B cell (primary cell): ENCODE results near the gene CFAP61. TPM values are rescaled to one million over a fixed set of nuclear protein-coding genes. Genes with fewer than 3 reads are reported as not detected.

Source experiments
- ATAC-seq: fragments of 200-7000 bp; cut with Tn5 transposase; one replicate; pipeline ENCODE4 v1.10.0; 2021; ENCODE audit warnings: low read depth, mild to moderate bottlenecking, moderate number of reproducible peaks, moderate library complexity
- CTCF ChIA-PET: fragments of 350-600 bp; sonication (Branson Sonifier 250); formaldehyde crosslinking; loops from one replicate; lab custom pipeline; 2021; ENCODE audit warnings: antibody characterized with exemption, inconsistent platforms; lab: Charles Lee
- POLR2A ChIA-PET: fragments of 350-600 bp; sonication (Branson Sonifier 250); formaldehyde crosslinking; loops from one replicate; lab custom pipeline; 2021; ENCODE audit warnings: antibody characterized with exemption; lab: Charles Lee
- DNase-seq: peaks from one replicate; pipeline ENCODE4 v3.0.0; 2013
- H2AFZ ChIP-seq: 2 replicates; pipeline ENCODE4 v1.6.1; 2012; ENCODE audit warnings: mild to moderate bottlenecking, low read depth, low read length; ENCODE audit not compliant: insufficient read depth, poor library complexity, severe bottlenecking
- H3K27ac ChIP-seq, 2 donors: 1 replicate in 1 of 2; 2 replicates in 1 of 2; pipeline ENCODE4 v1.5.1; 2012 to 2013; ENCODE audit warnings: low read length in 2 of 2, mild to moderate bottlenecking in 2 of 2, moderate library complexity in 1 of 2
- H3K27me3 ChIP-seq, 4 experiments: fragments of 200-600 bp in 1 of 4; sonication (generic) in 1 of 4; replicated peaks in 1 of 4; 1 replicate in 2 of 4; 2 replicates in 2 of 4; pipeline versions ENCODE4 v1.6.1 to v1.7.0; 2013 to 2016; ENCODE audit warnings: low read length in 3 of 4, mild to moderate bottlenecking in 2 of 4, mixed read lengths in 1 of 4, moderate library complexity in 1 of 4; ENCODE audit not compliant: insufficient read depth in 4 of 4, control insufficient read depth in 3 of 4; ENCODE audit errors: control extremely low read depth in 1 of 4
- H3K36me3 ChIP-seq, 2 experiments: replicated peaks in 1 of 2; 1 replicate in 1 of 2; 2 replicates in 1 of 2; pipeline versions ENCODE4 v1.6.1 to v1.7.1; 2013; ENCODE audit warnings: low read length in 1 of 2; ENCODE audit not compliant: insufficient read depth in 2 of 2, control insufficient read depth in 1 of 2; ENCODE audit errors: control extremely low read depth in 1 of 2, extremely low read depth in 1 of 2
- H3K4me1 ChIP-seq, 2 donors: fragments of 200-600 bp in 1 of 2; sonication (generic) in 1 of 2; 1 replicate in 1 of 2; 2 replicates in 1 of 2; pipeline versions ENCODE4 v1.5.1 to v1.6.1; 2013 to 2017; ENCODE audit warnings: low read length in 2 of 2; ENCODE audit not compliant: control insufficient read depth in 2 of 2, insufficient read depth in 2 of 2
- H3K4me2 ChIP-seq: replicated peaks from 2 replicates; pipeline ENCODE3; 2012; ENCODE audit warnings: mild to moderate bottlenecking, low read depth, low read length; ENCODE audit not compliant: poor library complexity, severe bottlenecking
- H3K4me3 ChIP-seq, 5 experiments: fragments of 200-600 bp in 1 of 5; sonication (generic) in 1 of 5; 1 replicate in 3 of 5; 2 replicates in 2 of 5; pipeline versions ENCODE4 v1.5.1 to v1.7.0; 2011 to 2016; ENCODE audit warnings: low read length in 4 of 5, mild to moderate bottlenecking in 4 of 5, low read depth in 2 of 5, control low read depth in 1 of 5, moderate library complexity in 1 of 5; ENCODE audit not compliant: insufficient read depth in 1 of 5; ENCODE audit errors: control extremely low read depth in 1 of 5, extremely low read depth in 1 of 5
- H3K79me2 ChIP-seq: fragments of 200-600 bp; sonication (generic); one replicate; pipeline ENCODE4 v1.6.0; 2016; ENCODE audit warnings: low read length; ENCODE audit not compliant: control insufficient read depth, insufficient read depth
- H3K9ac ChIP-seq: fragments of 200-600 bp; sonication (generic); 2 replicates; pipeline ENCODE4 v1.6.1; 2017; ENCODE audit warnings: mild to moderate bottlenecking, low read length, moderate library complexity
- H3K9me3 ChIP-seq, 3 donors: one replicate each; pipeline versions ENCODE4 v1.6.1 to v1.7.1; 2013; ENCODE audit warnings: low read length in 2 of 3; ENCODE audit not compliant: control insufficient read depth in 2 of 3, insufficient read depth in 1 of 3; ENCODE audit errors: control extremely low read depth in 1 of 3
- H4K20me1 ChIP-seq: 2 replicates; pipeline ENCODE4 v1.6.0; 2012; ENCODE audit warnings: mild to moderate bottlenecking, low read length; ENCODE audit not compliant: insufficient read depth, control insufficient read depth, poor library complexity, severe bottlenecking
- H3K27ac Mint-ChIP-seq: one replicate; pipeline ENCODE4 v1.8.0; 2021; ENCODE audit warnings: mixed read lengths
- H3K27me3 Mint-ChIP-seq: one replicate; pipeline ENCODE4 v1.8.0; 2021; ENCODE audit warnings: mixed read lengths
- H3K4me1 Mint-ChIP-seq: one replicate; pipeline ENCODE4 v1.8.0; 2021; ENCODE audit warnings: mixed read lengths
- H3K4me3 Mint-ChIP-seq: one replicate; pipeline ENCODE4 v1.8.0; 2021; ENCODE audit warnings: mixed read lengths
- H3K9me3 Mint-ChIP-seq: one replicate; pipeline ENCODE4 v1.8.0; 2022; ENCODE audit warnings: mixed read lengths; ENCODE audit not compliant: insufficient read depth
- EZH2 ChIP-seq: IDR thresholded peaks from 2 replicates; pipeline ENCODE4 v1.6.1; 2012; ENCODE audit warnings: borderline replicate concordance, low read depth, mild to moderate bottlenecking, moderate library complexity, low read length; ENCODE audit not compliant: insufficient read depth, poor library complexity, severe bottlenecking
- WGBS: methylation state at CpG from one replicate; pipeline ENCODE4 v1.1.5; 2013; ENCODE audit warnings: missing lambda C conversion rate; ENCODE audit not compliant: insufficient coverage; 5-methylcytosine and 5-hydroxymethylcytosine counted together
- intact Hi-C: fragments of 100-400 bp; cut with micrococcal nuclease; formaldehyde crosslinking; loops from one replicate; pipeline ENCODE4 v1.10.0; 2022
- polyA minus RNA-seq: library from RNA; depleted of rRNA, polyadenylated mRNA; stranded (reverse); fragments of >200 nt; gene quantifications from 2 replicates; pipeline ENCODE4 v1.2.3, GENCODE V29; 2012
- polyA plus RNA-seq: library from polyadenylated mRNA; depleted of rRNA; stranded (reverse); fragments of >200 nt; gene quantifications from 2 replicates; pipeline ENCODE4 v1.2.3, GENCODE V29; 2012
- total RNA-seq, 2 donors: library from RNA; stranded (reverse); fragments of 120-200 nt in 1 of 2; gene quantifications; 1 replicate in 1 of 2; 2 replicates in 1 of 2; pipeline versions ENCODE4 v1.2.3 to v1.2.4, GENCODE V29; 2013 to 2022
- TF ChIP-seq, protein P1 (sequence below): fragments of 200-600 bp; IDR thresholded peaks from one replicate; pipeline ENCODE4 v1.8.0; 2022; ENCODE audit warnings: antibody characterized with exemption, mild to moderate bottlenecking

The CFAP61 gene, protein sequence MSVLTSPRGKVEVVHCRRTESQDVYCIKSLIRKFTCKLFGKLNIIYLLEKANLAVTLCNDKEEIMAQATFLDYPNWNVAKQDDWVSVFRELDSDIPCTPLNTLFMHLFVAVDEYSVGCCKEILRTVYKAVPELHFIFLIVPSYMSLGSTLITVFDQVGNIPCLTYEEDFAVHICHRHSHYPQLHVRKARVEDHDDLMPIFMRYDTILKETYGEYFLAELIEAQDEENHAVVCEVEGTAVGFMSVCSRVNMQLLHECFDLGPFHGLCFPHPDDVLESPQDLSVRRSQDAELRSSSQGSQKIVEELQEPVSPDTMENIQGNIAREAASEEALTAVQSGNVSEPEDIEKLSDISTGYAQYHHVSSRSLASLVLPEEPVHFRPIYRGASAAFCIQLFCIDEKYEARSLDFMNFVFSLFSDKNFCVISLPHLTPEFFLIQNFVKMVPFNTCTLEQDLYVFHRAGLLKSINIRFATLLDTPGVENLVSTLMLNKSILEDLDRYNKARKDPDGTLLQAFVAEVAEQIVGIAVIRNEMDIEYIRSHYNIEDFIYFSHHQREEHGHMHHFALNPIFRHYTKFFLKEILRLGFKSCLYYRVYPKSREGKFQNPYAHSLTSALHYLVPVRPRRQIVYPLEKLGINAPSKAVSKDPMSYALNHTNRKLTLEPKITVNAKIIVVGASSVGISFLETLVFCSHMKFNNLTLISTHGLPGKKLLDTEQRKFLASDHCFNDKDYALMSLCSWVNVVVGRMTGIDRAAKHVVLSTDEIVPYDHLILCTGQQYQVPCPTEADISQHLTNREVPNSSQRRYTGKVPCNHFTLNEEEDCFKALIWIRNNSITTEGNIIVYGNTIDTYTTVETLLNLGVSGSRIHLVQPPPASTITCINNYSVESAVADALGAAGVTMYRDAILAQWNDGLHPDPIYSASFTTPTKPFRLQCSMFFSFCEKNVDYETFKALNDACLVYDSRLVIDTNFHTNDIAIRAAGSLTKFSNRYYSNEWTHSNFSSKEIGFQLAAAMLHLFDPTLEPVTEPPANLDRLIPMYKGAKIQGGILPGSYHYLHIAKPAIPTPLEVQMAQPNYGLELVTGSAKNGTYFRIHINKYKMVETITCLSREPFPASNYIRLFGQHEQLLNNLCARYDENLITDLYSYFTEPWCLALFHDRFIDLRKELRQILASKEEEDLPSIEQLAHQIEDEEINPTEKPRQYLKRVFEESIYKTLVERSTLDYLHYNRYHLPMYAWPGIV
- total RNA-seq (not detected in 2 replicates), polyA plus RNA-seq (not detected in 2 replicates), polyA minus RNA-seq (not detected in 2 replicates)
- 0.05 TPM for total RNA-seq (2013)

DNA sequence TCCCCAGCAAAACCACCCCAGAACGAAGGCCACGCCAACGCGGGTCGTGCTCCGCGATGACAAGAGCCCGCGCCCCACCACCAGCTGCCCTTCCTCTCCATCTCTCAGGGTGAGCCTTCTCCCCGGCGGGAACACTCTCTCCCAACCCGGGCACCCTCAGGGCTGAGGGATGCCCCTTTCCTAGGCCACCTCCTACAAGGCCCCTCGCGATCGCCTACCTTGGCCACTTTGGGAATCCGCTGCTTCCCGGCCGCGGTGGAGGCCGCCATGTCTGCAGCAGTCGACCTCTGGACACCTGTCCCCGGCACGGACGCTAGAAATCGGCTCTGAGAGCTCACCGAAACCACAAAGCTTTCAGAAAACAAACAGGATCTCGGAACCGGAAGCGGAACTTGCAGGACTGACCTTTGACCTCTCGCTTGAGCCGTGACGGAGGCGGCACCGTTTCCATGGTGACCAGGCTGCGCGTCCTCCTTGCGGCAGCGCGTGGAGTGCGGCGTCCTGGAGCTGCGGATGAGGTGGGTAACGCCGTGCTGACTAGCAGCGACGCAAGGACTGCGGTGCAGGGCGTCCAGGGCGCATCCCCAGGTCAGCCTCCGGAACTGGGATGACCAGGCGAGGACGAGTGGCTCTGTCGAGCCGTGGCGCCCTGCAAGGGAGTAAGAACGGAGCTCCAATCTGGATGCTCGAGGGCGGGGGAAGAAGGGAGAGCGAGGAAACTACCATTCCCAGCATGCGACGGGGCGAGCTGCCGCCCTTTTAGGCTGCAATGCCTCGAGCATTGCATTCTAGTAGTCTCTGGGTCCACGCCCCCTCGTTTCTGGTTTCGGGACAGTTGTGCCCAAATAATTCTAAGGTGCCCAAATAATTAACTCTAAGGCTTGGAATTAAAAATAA is at the start of gene CFAP61, which contains the start of gene CRNKL1:
Gene CFAP61 (plus strand): TSS at position 459 of the 897 bp plus-strand sequence. CDS start 4,122 bp downstream, outside the sequence.
Gene CRNKL1 (minus strand): TSS at position 393 of the 897 bp plus-strand sequence. CDS start 124 bp downstream, at position 269.
- TF ChIP-seq, protein P1, sequence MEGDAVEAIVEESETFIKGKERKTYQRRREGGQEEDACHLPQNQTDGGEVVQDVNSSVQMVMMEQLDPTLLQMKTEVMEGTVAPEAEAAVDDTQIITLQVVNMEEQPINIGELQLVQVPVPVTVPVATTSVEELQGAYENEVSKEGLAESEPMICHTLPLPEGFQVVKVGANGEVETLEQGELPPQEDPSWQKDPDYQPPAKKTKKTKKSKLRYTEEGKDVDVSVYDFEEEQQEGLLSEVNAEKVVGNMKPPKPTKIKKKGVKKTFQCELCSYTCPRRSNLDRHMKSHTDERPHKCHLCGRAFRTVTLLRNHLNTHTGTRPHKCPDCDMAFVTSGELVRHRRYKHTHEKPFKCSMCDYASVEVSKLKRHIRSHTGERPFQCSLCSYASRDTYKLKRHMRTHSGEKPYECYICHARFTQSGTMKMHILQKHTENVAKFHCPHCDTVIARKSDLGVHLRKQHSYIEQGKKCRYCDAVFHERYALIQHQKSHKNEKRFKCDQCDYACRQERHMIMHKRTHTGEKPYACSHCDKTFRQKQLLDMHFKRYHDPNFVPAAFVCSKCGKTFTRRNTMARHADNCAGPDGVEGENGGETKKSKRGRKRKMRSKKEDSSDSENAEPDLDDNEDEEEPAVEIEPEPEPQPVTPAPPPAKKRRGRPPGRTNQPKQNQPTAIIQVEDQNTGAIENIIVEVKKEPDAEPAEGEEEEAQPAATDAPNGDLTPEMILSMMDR, result no peak
- no peak for TF ChIP-seq EZH2
- Mint-ChIP-seq H3K9me3 (no peaks in the 10 kb centered on the region), H3K27me3 (peaks cover 7% of the 10 kb centered on the region), H3K4me3 (peak within 1 kb of the TSS; percentile 99), H3K4me1 (peaks cover 23% of the 10 kb centered on the region), H3K27ac (peak within 1 kb of the TSS; percentile 97)
- ATAC-seq (peak; percentile 93), DNase-seq (peak; percentile 99)
- Histone ChIP-seq H3K36me3 (peaks cover 0 to 28% of the 10 kb centered on the region in 2 experiments), H3K27ac (peak within 1 kb of the TSS; percentile 78 to 91), H3K4me3 (peak within 1 kb of the TSS; percentile 85 to 98 (median 97)), H3K9me3 (no peaks in the 10 kb centered on the region), H3K4me1 (peaks cover 7 to 14% of the 10 kb centered on the region in 2 donors), H2AFZ (peak within 1 kb of the TSS; percentile 99), H4K20me1 (peaks cover 13% of the 10 kb centered on the region), H3K4me2 (peak within 1 kb of the TSS; percentile 78), H3K27me3 (peaks cover 0 to 9% (median 5%) of the 10 kb centered on the region in 4 experiments), H3K79me2 (peaks cover 17% of the 10 kb centered on the region), H3K9ac (peak within 1 kb of the TSS; percentile 95)
- POLR2A ChIA-PET, result interaction anchor here (1.2 to 1.7 kb wide), 2 partner anchors 35 to 1764 kb away, joined by 3 to 12 read pairs; partner anchors contain the start of genes NAA20 and ZNF133
- under 1% methylated on average over 58 of the region's 67 CpGs for WGBS
- intact Hi-C loops, result loop anchor here (1.0 to 10.0 kb wide), 7 partner anchors 35 to 1545 kb away; partner anchors contain the start of genes NAA20, SEC23B, SMIM26 and XRN2
- CTCF ChIA-PET, result interaction anchor here (0.6 to 1.6 kb wide), 4 partner anchors 14 to 390 kb away, joined by 3 to 12 read pairs (median 3); partner anchors contain the start of gene NAA20
